Gastroesophageal sphincter (tissue), 3 donors: Measurements from ENCODE around the gene PNRC1.

Experiments
- EP300 ChIP-seq: sonication (generic); formaldehyde crosslinking; IDR thresholded peaks from one replicate; pipeline ENCODE4 v1.6.1; 2017; ENCODE audit warnings: antibody characterized with exemption, mild to moderate bottlenecking
- TF ChIP-seq, protein P1 (sequence below), 4 experiments: fragments of 200-600 bp in 2 of 4; fragments of 450-650 bp in 2 of 4; sonication (generic) in 1 of 4; IDR thresholded peaks; one replicate each; pipeline ENCODE4 v1.5.1; 2017 to 2019; ENCODE audit warnings: antibody characterized with exemption in 4 of 4, mild to moderate bottlenecking in 2 of 4, moderate library complexity in 2 of 4

DNA sequence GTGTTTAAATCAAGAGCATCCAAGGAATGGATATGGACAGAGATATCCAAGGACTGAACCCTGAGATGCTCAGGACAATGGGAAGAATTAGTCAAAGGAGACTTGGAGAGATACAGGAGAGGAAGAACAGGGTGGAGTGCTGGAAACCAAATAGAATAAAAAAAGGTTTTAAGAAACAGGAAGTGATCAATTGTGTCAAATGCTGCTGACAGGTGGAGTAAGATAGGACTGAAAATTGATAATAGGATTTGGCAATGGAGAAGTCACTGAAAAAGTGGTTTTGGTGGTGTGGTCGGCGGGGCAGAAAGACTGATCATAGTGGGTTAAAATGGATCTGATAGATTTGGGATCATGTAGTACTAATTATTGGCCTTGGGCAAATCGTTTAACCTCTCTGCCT, 37.9 kb upstream of the PNRC1 start:
- TF ChIP-seq, protein P1, sequence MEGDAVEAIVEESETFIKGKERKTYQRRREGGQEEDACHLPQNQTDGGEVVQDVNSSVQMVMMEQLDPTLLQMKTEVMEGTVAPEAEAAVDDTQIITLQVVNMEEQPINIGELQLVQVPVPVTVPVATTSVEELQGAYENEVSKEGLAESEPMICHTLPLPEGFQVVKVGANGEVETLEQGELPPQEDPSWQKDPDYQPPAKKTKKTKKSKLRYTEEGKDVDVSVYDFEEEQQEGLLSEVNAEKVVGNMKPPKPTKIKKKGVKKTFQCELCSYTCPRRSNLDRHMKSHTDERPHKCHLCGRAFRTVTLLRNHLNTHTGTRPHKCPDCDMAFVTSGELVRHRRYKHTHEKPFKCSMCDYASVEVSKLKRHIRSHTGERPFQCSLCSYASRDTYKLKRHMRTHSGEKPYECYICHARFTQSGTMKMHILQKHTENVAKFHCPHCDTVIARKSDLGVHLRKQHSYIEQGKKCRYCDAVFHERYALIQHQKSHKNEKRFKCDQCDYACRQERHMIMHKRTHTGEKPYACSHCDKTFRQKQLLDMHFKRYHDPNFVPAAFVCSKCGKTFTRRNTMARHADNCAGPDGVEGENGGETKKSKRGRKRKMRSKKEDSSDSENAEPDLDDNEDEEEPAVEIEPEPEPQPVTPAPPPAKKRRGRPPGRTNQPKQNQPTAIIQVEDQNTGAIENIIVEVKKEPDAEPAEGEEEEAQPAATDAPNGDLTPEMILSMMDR (IDR thresholded peaks at IDR 0.05): no peak
- no peak for TF ChIP-seq EP300
